Non-pigmented ciliary epithelial cell (primary cell): ENCODE data around the gene CMPK2.

ENCODE experiments used
- DNase-seq: peaks from one replicate; pipeline ENCODE4 v3.0.0-alpha.2; 2010; ENCODE audit warnings: low read depth

The CMPK2 gene

GRCh38 chr2:6810961-6811360, 54.7 kb downstream of the CMPK2 start:
- DNase-seq = no peak

DNA sequence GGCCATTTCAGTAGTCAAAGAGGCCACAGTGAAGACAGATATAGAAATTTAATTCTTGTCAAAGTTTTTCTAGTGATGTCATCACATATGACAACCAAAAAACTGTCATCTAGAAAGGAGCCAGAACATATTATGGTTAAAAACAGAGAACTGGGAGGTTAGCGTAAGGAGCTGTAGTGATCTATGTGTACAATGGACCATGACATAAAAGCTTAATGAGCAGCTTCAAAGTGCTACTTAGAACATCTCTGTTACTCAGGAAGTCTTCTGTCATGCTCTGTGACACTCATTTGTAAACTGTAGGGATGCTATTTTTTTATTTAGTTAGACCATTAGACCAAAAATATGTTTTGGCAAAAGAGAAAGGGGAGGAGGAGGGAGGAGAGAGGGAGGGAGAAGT, 57.3 kb downstream of the CMPK2 start:
- DNase-seq = no peak

GRCh38 chr2:6806604-6807003, 59.1 kb downstream of the CMPK2 start:
- DNase-seq = no peak

- no peak for DNase-seq
These were observed 65.2 kb downstream of the CMPK2 start for GRCh38 chr2:6800553-6800952.
